Jurkat, Clone E6-1 (cell line): ENCODE data around the gene CTXN1.
A peak's percentile ranks its signal among the peaks of the same experiment; 100 is the strongest.
"Not testable (repeated sequence)": the region's sequence is repeated elsewhere in the genome, so short reads cannot be mapped to it uniquely, and the experiment has no call there.

Experiments used
- DNase-seq: peaks from one replicate; pipeline ENCODE4 v3.0.0-alpha.2; 2011; ENCODE audit warnings: low read depth, low spot score
- H3K4me3 ChIP-seq: 2 replicates; pipeline ENCODE4 v1.5.1; 2011; ENCODE audit warnings: mild to moderate bottlenecking, low read length, control low read depth, moderate library complexity

The CTXN1 gene

GRCh38 chr19:7928334-7928706 lies 2.4 kb upstream of the CTXN1 start:
- H3K4me3 ChIP-seq = no peak overlapping the region
- no peak for DNase-seq

- H3K4me3 ChIP-seq = no peak overlapping the region
These were observed 1.8 kb upstream of the CTXN1 start for GRCh38 chr19:7927605-7928333.

GRCh38 chr19:7926727-7927604 lies 1.0 kb upstream of the CTXN1 start:
- no peak for DNase-seq
- H3K4me3 ChIP-seq = no peak overlapping the region

More at GRCh38 chr19:7927605-7928333, 1.8 kb upstream of the CTXN1 start:
- DNase-seq = no peak

- H3K4me3 ChIP-seq = peak overlapping the region; percentile 33
- DNase-seq = peak; percentile 69
These were observed 624 bp downstream of the CTXN1 start for GRCh38 chr19:7925171-7925851.

GRCh38 chr19:7924651-7925170 lies 1.2 kb downstream of the CTXN1 start:
- DNase-seq = no peak
- H3K4me3 ChIP-seq = no peak overlapping the region

GRCh38 chr19:7924241-7924640 lies 1.7 kb downstream of the CTXN1 start:
- DNase-seq = no peak
- H3K4me3 ChIP-seq = no peak overlapping the region

GRCh38 chr19:7923295-7924191 lies 2.4 kb downstream of the CTXN1 start:
- no peak for DNase-seq
- no peak overlapping the region for H3K4me3 ChIP-seq

- H3K4me3 ChIP-seq = no peak overlapping the region
- DNase-seq = no peak
These were observed 3.1 kb downstream of the CTXN1 start for GRCh38 chr19:7922836-7923195.

- no peak overlapping the region for H3K4me3 ChIP-seq
- DNase-seq = no peak
These were observed 3.7 kb downstream of the CTXN1 start for GRCh38 chr19:7921967-7922835.

- no peak for DNase-seq
These were observed 4.5 kb downstream of the CTXN1 start for GRCh38 chr19:7921302-7921966.

GRCh38 chr19:7920519-7921301 lies 5.2 kb downstream of the CTXN1 start:
- H3K4me3 ChIP-seq = peak overlapping the region; percentile 67
- peak; percentile 89 for DNase-seq

More at GRCh38 chr19:7921302-7921966, 4.5 kb downstream of the CTXN1 start:
- H3K4me3 ChIP-seq = peak overlapping the region; percentile 55

- peak within 1 kb of the TSS; percentile 67 for H3K4me3 ChIP-seq
- DNase-seq = peak; percentile 93
These were observed 6.1 kb downstream of the CTXN1 start, which contains the start of gene SNAPC2 for GRCh38 chr19:7919610-7920518. TSS of gene SNAPC2 (plus strand) at chr19:7920338. CDS start at chr19:7920367, 29 bp downstream.

- DNase-seq = no peak
- H3K4me3 ChIP-seq = no peak overlapping the region
These were observed 7.1 kb downstream of the CTXN1 start for GRCh38 chr19:7918615-7919421.

- H3K4me3 ChIP-seq, DNase-seq: not testable (repeated sequence)
These were observed 7.8 kb downstream of the CTXN1 start for GRCh38 chr19:7918062-7918614.
